ENCODE results near the gene TIRAP. TPM values are rescaled to one million over a fixed set of nuclear protein-coding genes. Genes with fewer than 3 reads are reported as not detected.

TIRAP gene
- polyA plus RNA-seq, 4 donors, result 10.6 to 19.1 (median 13.5) TPM

GRCh38 chr11:126339073-126339862 is 56.4 kb downstream of the TIRAP start:
- DNase-seq (ENCODE audit: low read depth in 4 of 4, low spot score in 2 of 4), result no peak

- no peak for DNase-seq (ENCODE audit: low read depth in 4 of 4, low spot score in 2 of 4)
Measured at GRCh38 chr11:126339863-126340434, 57.1 kb downstream of the TIRAP start.

- no peak for DNase-seq (ENCODE audit: low read depth in 4 of 4, low spot score in 2 of 4)
Measured at GRCh38 chr11:126340960-126341606, 58.2 kb downstream of the TIRAP start.

GRCh38 chr11:126341760-126342161 is 58.9 kb downstream of the TIRAP start:
- no peak for DNase-seq (ENCODE audit: low read depth in 4 of 4, low spot score in 2 of 4)

- DNase-seq (ENCODE audit: low read depth in 4 of 4, low spot score in 2 of 4), result no peak
Measured at GRCh38 chr11:126343051-126343450, 60.2 kb downstream of the TIRAP start.

Other genes with a start within 250 kb of the TIRAP start
- 10 to 100 TPM; 17.9 to 29.2 (median 22.9) TPM for gene CDON, start 220.2 kb upstream of the TIRAP start, polyA plus RNA-seq (ENCODE audit: insufficient read length in 4 of 4)
- 10 to 100 TPM; 29.4 to 40.0 (median 34.4) TPM for gene RPUSD4, start 71.4 kb upstream of the TIRAP start, polyA plus RNA-seq (ENCODE audit: insufficient read length in 4 of 4)
- 10 to 100 TPM; 27.5 to 31.3 (median 28.7) TPM for gene FAM118B, start 71.3 kb upstream of the TIRAP start, polyA plus RNA-seq (ENCODE audit: insufficient read length in 4 of 4)
- gene SRPRA, start 14.2 kb upstream of the TIRAP start, polyA plus RNA-seq (ENCODE audit: insufficient read length in 4 of 4), result 10 to 100 TPM; 75.1 to 82.4 (median 78.7) TPM
- gene FOXRED1, start 13.9 kb upstream of the TIRAP start, polyA plus RNA-seq (ENCODE audit: insufficient read length in 4 of 4), result 10 to 100 TPM; 30.8 to 64.5 (median 47.1) TPM
- gene DCPS, start 21.0 kb downstream of the TIRAP start, polyA plus RNA-seq (ENCODE audit: insufficient read length in 4 of 4), result 10 to 100 TPM; 12.7 to 17.6 (median 15.8) TPM
- gene ST3GAL4, start 72.6 kb downstream of the TIRAP start, polyA plus RNA-seq (ENCODE audit: insufficient read length in 4 of 4), result 10 to 100 TPM; 15.4 to 24.5 (median 17.7) TPM